ENCODE data around the gene OLFM1.
"Not testable (repeated sequence)": the region's sequence is repeated elsewhere in the genome, so short reads cannot be mapped to it uniquely, and the experiment has no call there.

The OLFM1 gene

GRCh38 chr9:135110416-135110815 lies 22.9 kb downstream of the OLFM1 start:
- Histone ChIP-seq H3K4me2 (ENCODE audit: low read length) (no peak overlapping the region), H3K36me3 (ENCODE audit: control insufficient read depth, insufficient read depth, low read length) (no peaks in the 10 kb centered on the region), H3K9me3 (ENCODE audit: control insufficient read depth, low read length) (no peaks in the 10 kb centered on the region), H3K4me1 (no peaks in the 10 kb centered on the region), H2AFZ (no peak overlapping the region), H3K4me3 (ENCODE audit: low read depth, low read length) (no peak overlapping the region), H3K9ac (no peak overlapping the region), H3K27ac (no peak overlapping the region), H3K79me2 (no peaks in the 10 kb centered on the region), H3K27me3 (ENCODE audit: control insufficient read depth, insufficient read depth, low read length) (no peaks in the 10 kb centered on the region)
- TF ChIP-seq, protein P1, sequence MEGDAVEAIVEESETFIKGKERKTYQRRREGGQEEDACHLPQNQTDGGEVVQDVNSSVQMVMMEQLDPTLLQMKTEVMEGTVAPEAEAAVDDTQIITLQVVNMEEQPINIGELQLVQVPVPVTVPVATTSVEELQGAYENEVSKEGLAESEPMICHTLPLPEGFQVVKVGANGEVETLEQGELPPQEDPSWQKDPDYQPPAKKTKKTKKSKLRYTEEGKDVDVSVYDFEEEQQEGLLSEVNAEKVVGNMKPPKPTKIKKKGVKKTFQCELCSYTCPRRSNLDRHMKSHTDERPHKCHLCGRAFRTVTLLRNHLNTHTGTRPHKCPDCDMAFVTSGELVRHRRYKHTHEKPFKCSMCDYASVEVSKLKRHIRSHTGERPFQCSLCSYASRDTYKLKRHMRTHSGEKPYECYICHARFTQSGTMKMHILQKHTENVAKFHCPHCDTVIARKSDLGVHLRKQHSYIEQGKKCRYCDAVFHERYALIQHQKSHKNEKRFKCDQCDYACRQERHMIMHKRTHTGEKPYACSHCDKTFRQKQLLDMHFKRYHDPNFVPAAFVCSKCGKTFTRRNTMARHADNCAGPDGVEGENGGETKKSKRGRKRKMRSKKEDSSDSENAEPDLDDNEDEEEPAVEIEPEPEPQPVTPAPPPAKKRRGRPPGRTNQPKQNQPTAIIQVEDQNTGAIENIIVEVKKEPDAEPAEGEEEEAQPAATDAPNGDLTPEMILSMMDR (IDR thresholded peaks at IDR 0.05): no peak

DNA sequence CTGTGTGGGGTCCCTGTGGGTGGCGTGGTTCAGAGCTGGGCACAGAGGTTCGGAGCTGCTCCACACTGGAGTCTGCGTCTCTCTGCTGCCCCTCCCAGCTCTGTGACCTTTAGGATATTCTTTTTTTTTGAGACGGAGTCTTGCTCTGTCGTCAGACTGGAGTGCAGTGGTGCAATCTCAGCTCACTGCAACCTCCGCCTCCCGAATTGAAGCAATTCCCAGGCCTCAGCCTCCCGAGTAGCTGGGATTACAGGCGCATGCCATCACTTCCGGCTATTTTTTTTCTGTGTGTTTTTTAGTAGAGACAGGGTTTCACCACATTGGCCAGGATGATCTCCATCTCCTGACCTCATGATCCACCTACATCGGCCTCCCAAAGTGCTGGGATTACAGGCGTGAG lies 24.1 kb downstream of the OLFM1 start:
- not testable (repeated sequence) for H3K9ac ChIP-seq; H3K4me2 ChIP-seq (ENCODE audit: low read length); H3K27ac ChIP-seq; H3K79me2 ChIP-seq; H3K27me3 ChIP-seq (ENCODE audit: control insufficient read depth, insufficient read depth, low read length); H3K36me3 ChIP-seq (ENCODE audit: control insufficient read depth, insufficient read depth, low read length); H3K9me3 ChIP-seq (ENCODE audit: control insufficient read depth, low read length); H3K4me1 ChIP-seq; H3K4me3 ChIP-seq (ENCODE audit: low read depth, low read length); H2AFZ ChIP-seq

DNA sequence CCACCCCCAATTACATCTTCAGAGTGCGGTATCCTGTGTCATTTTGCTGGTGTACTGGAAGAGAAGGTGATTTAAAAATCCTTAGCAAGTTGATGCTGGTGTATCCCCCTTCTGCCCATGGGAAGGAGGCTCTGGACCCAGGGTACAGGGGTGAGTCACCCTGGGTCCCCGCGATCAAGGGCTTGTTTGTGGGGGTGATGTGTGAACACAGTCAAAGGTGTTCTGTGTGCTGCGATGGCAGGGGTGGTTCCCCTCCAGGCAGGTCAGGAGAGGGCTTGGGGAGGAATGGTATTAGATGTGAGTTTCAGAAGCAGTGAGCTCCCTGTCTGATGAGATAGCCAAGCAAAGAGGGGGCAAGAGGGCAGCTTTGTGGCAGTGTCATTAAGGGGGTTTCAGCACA lies 28.9 kb downstream of the OLFM1 start:
- H3K4me2 ChIP-seq (ENCODE audit: low read length): no peak overlapping the region
- H3K36me3 ChIP-seq (ENCODE audit: control insufficient read depth, insufficient read depth, low read length): no peaks in the 10 kb centered on the region
- H3K4me3 ChIP-seq (ENCODE audit: low read depth, low read length): no peak overlapping the region
- no peak overlapping the region for H3K9ac ChIP-seq
- H3K79me2 ChIP-seq: no peaks in the 10 kb centered on the region
- no peaks in the 10 kb centered on the region for H3K4me1 ChIP-seq
- H3K9me3 ChIP-seq (ENCODE audit: control insufficient read depth, low read length): no peaks in the 10 kb centered on the region
- H2AFZ ChIP-seq: no peak overlapping the region
- no peaks in the 10 kb centered on the region for H3K27me3 ChIP-seq (ENCODE audit: control insufficient read depth, insufficient read depth, low read length)
- TF ChIP-seq, protein P1 (IDR thresholded peaks at IDR 0.05): no peak
- no peak overlapping the region for H3K27ac ChIP-seq

DNA sequence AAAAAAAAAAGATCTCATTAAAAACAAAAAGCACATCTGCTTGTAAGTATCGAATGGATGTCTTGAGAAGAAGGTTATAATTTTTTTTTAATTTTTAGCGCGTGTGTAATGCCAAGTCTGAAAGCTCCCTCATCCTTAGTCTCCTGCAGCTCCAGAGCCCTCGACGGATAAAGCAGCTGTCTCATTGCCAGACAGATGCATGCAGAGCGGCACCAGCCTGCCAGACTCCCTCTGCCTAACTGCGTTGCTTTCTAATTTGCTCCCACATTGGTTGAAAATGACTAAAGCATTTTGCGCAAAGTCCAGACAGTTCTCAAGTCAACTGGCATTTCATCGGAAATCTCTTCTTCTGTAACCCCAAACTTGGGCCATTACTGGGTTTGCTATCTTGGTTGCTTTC lies 29.4 kb downstream of the OLFM1 start:
- no peak overlapping the region for H3K4me3 ChIP-seq (ENCODE audit: low read depth, low read length)
- no peaks in the 10 kb centered on the region for H3K4me1 ChIP-seq
- H2AFZ ChIP-seq: no peak overlapping the region
- H3K9me3 ChIP-seq (ENCODE audit: control insufficient read depth, low read length): no peaks in the 10 kb centered on the region
- H3K27me3 ChIP-seq (ENCODE audit: control insufficient read depth, insufficient read depth, low read length): no peaks in the 10 kb centered on the region
- H3K9ac ChIP-seq: no peak overlapping the region
- no peaks in the 10 kb centered on the region for H3K36me3 ChIP-seq (ENCODE audit: control insufficient read depth, insufficient read depth, low read length)
- H3K4me2 ChIP-seq (ENCODE audit: low read length): no peak overlapping the region
- H3K27ac ChIP-seq: no peak overlapping the region
- TF ChIP-seq, protein P1 (IDR thresholded peaks at IDR 0.05): no peak
- no peaks in the 10 kb centered on the region for H3K79me2 ChIP-seq

DNA sequence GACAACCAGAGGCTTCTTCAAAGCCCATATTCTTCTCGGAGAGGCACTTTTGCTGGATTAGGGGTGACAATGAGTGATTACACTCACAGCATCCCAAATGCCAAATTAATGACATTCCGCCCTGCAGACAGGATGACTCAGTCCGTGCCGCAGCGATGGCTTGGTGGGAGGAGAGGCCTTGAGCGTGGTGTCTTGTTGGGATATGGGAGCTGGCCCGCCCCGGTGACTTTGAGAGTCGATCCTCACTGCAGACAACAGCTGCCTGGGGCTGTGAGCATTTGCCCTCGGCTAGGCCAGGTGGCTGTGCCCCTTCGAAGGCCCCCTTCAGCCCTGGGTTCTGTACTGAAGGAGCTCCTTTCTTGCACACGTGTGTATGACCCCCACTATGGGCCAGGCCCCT lies 29.8 kb downstream of the OLFM1 start:
- TF ChIP-seq, protein P1 (IDR thresholded peaks at IDR 0.05): no peak
- Histone ChIP-seq H3K4me3 (ENCODE audit: low read depth, low read length) (no peak overlapping the region), H3K27me3 (ENCODE audit: control insufficient read depth, insufficient read depth, low read length) (no peaks in the 10 kb centered on the region), H3K9ac (no peak overlapping the region), H3K4me2 (ENCODE audit: low read length) (no peak overlapping the region), H2AFZ (no peak overlapping the region), H3K27ac (no peak overlapping the region), H3K4me1 (no peaks in the 10 kb centered on the region), H3K36me3 (ENCODE audit: control insufficient read depth, insufficient read depth, low read length) (no peaks in the 10 kb centered on the region), H3K9me3 (ENCODE audit: control insufficient read depth, low read length) (no peaks in the 10 kb centered on the region), H3K79me2 (no peaks in the 10 kb centered on the region)
